ENCODE results near the gene TRHDE. TPM values are rescaled to one million over a fixed set of nuclear protein-coding genes. Genes with fewer than 3 reads are reported as not detected.

TRHDE gene
- total and polyA plus RNA-seq, 12 donors = 0.11 to 3.9 (median 0.64) TPM

DNA sequence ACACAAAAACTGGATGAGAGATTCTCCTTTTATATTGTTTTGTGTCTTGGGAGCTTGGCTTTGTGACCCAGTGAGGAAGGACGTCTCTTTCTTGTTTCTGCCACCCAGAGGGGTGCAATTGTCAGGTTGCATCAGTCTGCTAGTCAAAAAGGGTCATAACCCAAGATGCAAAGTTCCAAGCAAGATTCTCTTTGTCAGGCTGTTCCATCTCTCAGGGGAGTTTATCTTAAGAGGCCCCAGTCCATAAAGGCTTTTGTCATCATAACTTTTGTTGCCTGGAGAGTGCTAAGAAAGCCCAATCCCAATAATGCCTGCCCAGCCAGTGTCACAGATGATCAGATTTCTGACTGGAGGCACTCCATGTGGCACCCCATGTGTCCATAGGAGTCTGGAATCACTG lies 444.9 kb downstream of the TRHDE start:
- no peak overlapping the region for H3K4me3 ChIP-seq
- H3K4me1 ChIP-seq (replicated peaks in 1 of 2) = no peaks in the 10 kb centered on the region
- no peak for DNase-seq
- H3K27me3 ChIP-seq = no peaks in the 10 kb centered on the region
- TF ChIP-seq POLR2A (IDR thresholded peaks at IDR 0.05) = no peak
- TF ChIP-seq, protein P1, sequence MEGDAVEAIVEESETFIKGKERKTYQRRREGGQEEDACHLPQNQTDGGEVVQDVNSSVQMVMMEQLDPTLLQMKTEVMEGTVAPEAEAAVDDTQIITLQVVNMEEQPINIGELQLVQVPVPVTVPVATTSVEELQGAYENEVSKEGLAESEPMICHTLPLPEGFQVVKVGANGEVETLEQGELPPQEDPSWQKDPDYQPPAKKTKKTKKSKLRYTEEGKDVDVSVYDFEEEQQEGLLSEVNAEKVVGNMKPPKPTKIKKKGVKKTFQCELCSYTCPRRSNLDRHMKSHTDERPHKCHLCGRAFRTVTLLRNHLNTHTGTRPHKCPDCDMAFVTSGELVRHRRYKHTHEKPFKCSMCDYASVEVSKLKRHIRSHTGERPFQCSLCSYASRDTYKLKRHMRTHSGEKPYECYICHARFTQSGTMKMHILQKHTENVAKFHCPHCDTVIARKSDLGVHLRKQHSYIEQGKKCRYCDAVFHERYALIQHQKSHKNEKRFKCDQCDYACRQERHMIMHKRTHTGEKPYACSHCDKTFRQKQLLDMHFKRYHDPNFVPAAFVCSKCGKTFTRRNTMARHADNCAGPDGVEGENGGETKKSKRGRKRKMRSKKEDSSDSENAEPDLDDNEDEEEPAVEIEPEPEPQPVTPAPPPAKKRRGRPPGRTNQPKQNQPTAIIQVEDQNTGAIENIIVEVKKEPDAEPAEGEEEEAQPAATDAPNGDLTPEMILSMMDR (IDR thresholded peaks at IDR 0.05) = no peak
- H3K27ac ChIP-seq = no peak overlapping the region
- WGBS, 4 donors = 0 to 30% (median 18%) methylated on average over 1 of the region's 1 CpG
- H3K9me3 ChIP-seq (replicated peaks in 1 of 3) = no peaks in the 10 kb centered on the region
- intact Hi-C loops (cut with DNase I) = no loop called here
- H3K36me3 ChIP-seq (replicated peaks in 1 of 2) = no peaks in the 10 kb centered on the region
